ENCODE data around the gene DNMBP. TPM values are rescaled to one million over a fixed set of nuclear protein-coding genes. Genes with fewer than 3 reads are reported as not detected.

The DNMBP gene
- total and polyA plus RNA-seq, 7 donors: 15.0 to 21.6 (median 18.6) TPM

GRCh38 chr10:99881371-99881770 is 128.4 kb downstream of the DNMBP start:
- H3K4me1 ChIP-seq: no peaks in the 10 kb centered on the region
- peak overlapping the region in 1 of 4 donors; percentile 40 for H3K27ac ChIP-seq
- no peak overlapping the region for H3K4me3 ChIP-seq
- DNase-seq: no peak
- 94 to 95% methylated on average over 5 of the region's 5 CpGs for WGBS, 2 donors
- no peak for TF ChIP-seq CTCF (IDR thresholded peaks at IDR 0.05)
- TF ChIP-seq EP300 (IDR thresholded peaks at IDR 0.05): no peak
- TF ChIP-seq POLR2AphosphoS5 (IDR thresholded peaks at IDR 0.05): no peak
- no peak for TF ChIP-seq POLR2A (IDR thresholded peaks at IDR 0.05)
- H3K36me3 ChIP-seq: peaks cover 7 to 100% (median 81%) of the 10 kb centered on the region in 4 donors
- H3K9me3 ChIP-seq: no peaks in the 10 kb centered on the region
- H3K27me3 ChIP-seq: no peaks in the 10 kb centered on the region
- intact Hi-C loops (cut with DNase I): no loop called here

- no peaks in the 10 kb centered on the region for H3K27me3 ChIP-seq
- intact Hi-C loops (cut with DNase I): no loop called here
- peak; percentile 80 for DNase-seq
- H3K4me1 ChIP-seq: no peaks in the 10 kb centered on the region
- H3K9me3 ChIP-seq: no peaks in the 10 kb centered on the region
- no peak overlapping the region for H3K4me3 ChIP-seq
- 80 to 82% methylated on average over 19 of the region's 19 CpGs for WGBS, 2 donors
- no peak for TF ChIP-seq POLR2A (IDR thresholded peaks at IDR 0.05)
- no peak for TF ChIP-seq CTCF (IDR thresholded peaks at IDR 0.05)
- peak in 2 of 4 donors; percentile 19 to 40 for TF ChIP-seq POLR2AphosphoS5 (IDR thresholded peaks at IDR 0.05)
- peaks cover 0 to 100% (median 72%) of the 10 kb centered on the region in 4 donors for H3K36me3 ChIP-seq
- peak overlapping the region in 3 of 4 donors; percentile 31 to 47 (median 43) for H3K27ac ChIP-seq
Measured at GRCh38 chr10:99880080-99880835, 129.5 kb downstream of the DNMBP start.

GRCh38 chr10:99875473-99875872 is 134.3 kb downstream of the DNMBP start:
- no peak for DNase-seq
- no peak overlapping the region for H3K4me3 ChIP-seq
- H3K36me3 ChIP-seq: peaks cover 0 to 54% (median 39%) of the 10 kb centered on the region in 4 donors
- no peaks in the 10 kb centered on the region for H3K4me1 ChIP-seq
- WGBS, 2 donors: 69 to 78% methylated on average over 5 of the region's 5 CpGs
- intact Hi-C loops (cut with DNase I): no loop called here
- H3K27me3 ChIP-seq: no peaks in the 10 kb centered on the region
- no peak overlapping the region for H3K27ac ChIP-seq
- no peak for TF ChIP-seq POLR2A (IDR thresholded peaks at IDR 0.05)
- TF ChIP-seq EP300 (IDR thresholded peaks at IDR 0.05): no peak
- no peak for TF ChIP-seq CTCF (IDR thresholded peaks at IDR 0.05)
- no peak for TF ChIP-seq POLR2AphosphoS5 (IDR thresholded peaks at IDR 0.05)
- H3K9me3 ChIP-seq: no peaks in the 10 kb centered on the region

GRCh38 chr10:99874341-99875085 is 135.2 kb downstream of the DNMBP start:
- DNase-seq: no peak
- TF ChIP-seq POLR2A (IDR thresholded peaks at IDR 0.05): no peak
- TF ChIP-seq POLR2AphosphoS5 (IDR thresholded peaks at IDR 0.05): no peak
- TF ChIP-seq CTCF (IDR thresholded peaks at IDR 0.05): no peak
- no peak for TF ChIP-seq EP300 (IDR thresholded peaks at IDR 0.05)
- no peak overlapping the region for H3K4me3 ChIP-seq
- H3K27me3 ChIP-seq: peaks cover 0 to 3% (median 0%) of the 10 kb centered on the region in 3 donors
- no peaks in the 10 kb centered on the region for H3K4me1 ChIP-seq
- no peaks in the 10 kb centered on the region for H3K9me3 ChIP-seq
- H3K36me3 ChIP-seq: peaks cover 0 to 45% (median 30%) of the 10 kb centered on the region in 4 donors
- intact Hi-C loops (cut with DNase I): no loop called here
- no peak overlapping the region for H3K27ac ChIP-seq
- WGBS, 2 donors: 85 to 88% methylated on average over 9 of the region's 9 CpGs

All from sigmoid colon (tissue), 7 donors.